Measurements from ENCODE around the gene HLA-DQA1. TPM values are rescaled to one million over a fixed set of nuclear protein-coding genes. Genes with fewer than 3 reads are reported as not detected.
"Not testable (repeated sequence)": the region's sequence is repeated elsewhere in the genome, so short reads cannot be mapped to it uniquely, and the experiment has no call there.

The HLA-DQA1 gene
- total and polyA plus RNA-seq, 8 donors: 1.1 to 16.2 (median 6.4) TPM; not detected in 3

GRCh38 chr6:32668226-32668747 lies 31.1 kb downstream of the HLA-DQA1 start:
- WGBS, 5 donors: 14 to 34% (median 18%) methylated on average over 4 to 5 of the region's 5 CpGs
- H3K27ac ChIP-seq: peak overlapping the region in 1 of 5 donors; percentile 6
- no peak overlapping the region for H3K4me3 ChIP-seq
- H3K36me3 ChIP-seq: no peaks in the 10 kb centered on the region
- peaks cover 0 to 7% (median 3%) of the 10 kb centered on the region in 4 donors for H3K9me3 ChIP-seq
- H3K27me3 ChIP-seq: peaks cover 0 to 4% (median 0%) of the 10 kb centered on the region in 3 donors
- TF ChIP-seq EP300 (IDR thresholded peaks at IDR 0.05): no peak
- TF ChIP-seq CTCF (IDR thresholded peaks at IDR 0.05): no peak
- no peak for TF ChIP-seq POLR2A (IDR thresholded peaks at IDR 0.05)
- no peak for TF ChIP-seq POLR2AphosphoS5 (IDR thresholded peaks at IDR 0.05)
- intact Hi-C loops (cut with DNase I; ENCODE audit: low total_unique reads): no loop called here
- H3K4me1 ChIP-seq: no peaks in the 10 kb centered on the region
- peak; percentile 50 to 65 for DNase-seq

- no peak overlapping the region for H3K27ac ChIP-seq
- no peaks in the 10 kb centered on the region for H3K4me1 ChIP-seq
- intact Hi-C loops (cut with DNase I; ENCODE audit: low total_unique reads): no loop called here
- H3K27me3 ChIP-seq: peaks cover 0 to 4% (median 0%) of the 10 kb centered on the region in 3 donors
- no peak overlapping the region for H3K4me3 ChIP-seq
- H3K9me3 ChIP-seq: peaks cover 0 to 7% (median 3%) of the 10 kb centered on the region in 4 donors
- DNase-seq: no peak
- WGBS, 5 donors: 57 to 84% (median 80%) methylated on average over 4 of the region's 4 CpGs
- TF ChIP-seq CTCF (IDR thresholded peaks at IDR 0.05) (no peak), POLR2AphosphoS5 (IDR thresholded peaks at IDR 0.05) (no peak), EP300 (IDR thresholded peaks at IDR 0.05) (no peak), POLR2A (IDR thresholded peaks at IDR 0.05) (no peak)
- no peaks in the 10 kb centered on the region for H3K36me3 ChIP-seq
Measured at GRCh38 chr6:32669240-32669639, 32.0 kb downstream of the HLA-DQA1 start.

GRCh38 chr6:32669893-32670292 lies 32.7 kb downstream of the HLA-DQA1 start:
- DNase-seq: no peak
- H3K27me3 ChIP-seq: peaks cover 0 to 4% (median 0%) of the 10 kb centered on the region in 3 donors
- H3K9me3 ChIP-seq: peaks cover 0 to 7% (median 3%) of the 10 kb centered on the region in 4 donors
- intact Hi-C loops (cut with DNase I; ENCODE audit: low total_unique reads): no loop called here
- no peaks in the 10 kb centered on the region for H3K4me1 ChIP-seq
- no peaks in the 10 kb centered on the region for H3K36me3 ChIP-seq
- TF ChIP-seq POLR2AphosphoS5 (IDR thresholded peaks at IDR 0.05) (no peak), POLR2A (IDR thresholded peaks at IDR 0.05) (no peak), CTCF (IDR thresholded peaks at IDR 0.05) (no peak), EP300 (IDR thresholded peaks at IDR 0.05) (no peak)
- H3K4me3 ChIP-seq: no peak overlapping the region
- H3K27ac ChIP-seq: no peak overlapping the region

GRCh38 chr6:32671908-32672307 lies 34.7 kb downstream of the HLA-DQA1 start:
- H3K4me1 ChIP-seq; intact Hi-C loops (cut with DNase I; ENCODE audit: low total_unique reads); H3K27ac ChIP-seq; H3K27me3 ChIP-seq; DNase-seq; H3K4me3 ChIP-seq; H3K36me3 ChIP-seq; H3K9me3 ChIP-seq: not testable (repeated sequence)
- 18 to 80% (median 71%) methylated on average over 2 of the region's 2 CpGs for WGBS, 5 donors

GRCh38 chr6:32674123-32674522 lies 36.9 kb downstream of the HLA-DQA1 start:
- H3K4me3 ChIP-seq; intact Hi-C loops (cut with DNase I; ENCODE audit: low total_unique reads); H3K27me3 ChIP-seq; H3K9me3 ChIP-seq; DNase-seq; H3K4me1 ChIP-seq; H3K27ac ChIP-seq; H3K36me3 ChIP-seq: not testable (repeated sequence)
- 81 to 95% (median 88%) methylated on average over 7 of the region's 7 CpGs for WGBS, 5 donors

Data from stomach (tissue), 9 donors.